Neural cell (in vitro differentiated cells): Measurements from ENCODE around the gene CYP19A1. TPM values are rescaled to one million over a fixed set of nuclear protein-coding genes. Genes with fewer than 3 reads are reported as not detected.

Experiments
- H2AFZ ChIP-seq: fragments of 200-600, 300-800 bp; sonication (generic), shearing (Covaris generic); 2 replicates; pipeline ENCODE4 v1.6.0; 2014; ENCODE audit warnings: low read depth, mild to moderate bottlenecking, antibody characterized with exemption, low read length, moderate library complexity
- H3F3A ChIP-seq: fragments of 200-600 bp; shearing (Covaris generic); 2 replicates; pipeline ENCODE4 v1.6.1; 2016; ENCODE audit warnings: mild to moderate bottlenecking, moderate library complexity, mixed read lengths, antibody characterized with exemption, low read length; ENCODE audit not compliant: insufficient read depth, poor library complexity, severe bottlenecking
- H3K27ac ChIP-seq: fragments of 200-600, 300-800 bp; sonication (generic), shearing (Covaris generic); 2 replicates; pipeline ENCODE4 v1.5.1; 2014; ENCODE audit warnings: mild to moderate bottlenecking, low read length, moderate library complexity
- H3K27me3 ChIP-seq: fragments of 300-800, 200-600 bp; sonication (generic), shearing (Covaris generic); 2 replicates; pipeline ENCODE4 v1.6.0; 2014; ENCODE audit warnings: mild to moderate bottlenecking, low read depth, low read length, moderate library complexity; ENCODE audit not compliant: insufficient read depth
- H3K36me3 ChIP-seq: fragments of 300-800, 200-600 bp; sonication (generic), shearing (Covaris generic); 2 replicates; pipeline ENCODE4 v1.5.1; 2014; ENCODE audit warnings: mild to moderate bottlenecking, antibody characterized with exemption, low read length, moderate library complexity; ENCODE audit not compliant: insufficient read depth
- H3K4me2 ChIP-seq: fragments of 300-800, 200-600 bp; sonication (generic), shearing (Covaris generic); 2 replicates; pipeline ENCODE4 v1.6.0; 2014; ENCODE audit warnings: mild to moderate bottlenecking, low read length
- H3K4me3 ChIP-seq: fragments of 300-800, 200-600 bp; sonication (generic), shearing (Covaris generic); 2 replicates; pipeline ENCODE4 v1.5.1; 2014; ENCODE audit warnings: mild to moderate bottlenecking, low read length, moderate library complexity
- H3K79me2 ChIP-seq: fragments of 200-600 bp; shearing (Covaris generic); replicated peaks from 2 replicates; pipeline ENCODE4 v1.6.0; 2014; ENCODE audit warnings: mild to moderate bottlenecking, low read length, moderate library complexity; ENCODE audit not compliant: insufficient read depth
- H3K9ac ChIP-seq: fragments of 300-800, 200-600 bp; sonication (generic), shearing (Covaris generic); 2 replicates; pipeline ENCODE4 v1.6.1; 2016; ENCODE audit warnings: mild to moderate bottlenecking, low read length, mixed read lengths
- H3K9me2 ChIP-seq: fragments of 200-600 bp; shearing (Covaris generic); 2 replicates; pipeline ENCODE4 v1.6.1; 2016; ENCODE audit warnings: mild to moderate bottlenecking, low read length, mixed read lengths; ENCODE audit not compliant: insufficient read depth
- H3K9me3 ChIP-seq: fragments of 200-600, 300-800 bp; sonication (generic), shearing (Covaris generic); 2 replicates; pipeline ENCODE4 v1.6.1; 2016; ENCODE audit warnings: mild to moderate bottlenecking, mixed run types, low read length, moderate library complexity, mixed read lengths
- H4K20me1 ChIP-seq: fragments of 200-600 bp; shearing (Covaris generic); 2 replicates; pipeline ENCODE4 v1.6.1; 2016; ENCODE audit warnings: mild to moderate bottlenecking, mixed run types; ENCODE audit not compliant: insufficient read depth
- CTCF ChIP-seq: fragments of 450-650 bp; IDR thresholded peaks from 2 replicates; pipeline ENCODE4 v1.5.1; 2014; ENCODE audit warnings: antibody characterized with exemption, mild to moderate bottlenecking, moderate library complexity; ENCODE audit not compliant: poor library complexity, severe bottlenecking
- EP300 ChIP-seq: fragments of 450-650 bp; conservative IDR thresholded peaks from 2 replicates; pipeline ENCODE4 v1.6.1; 2014; ENCODE audit warnings: antibody characterized with exemption, mild to moderate bottlenecking, moderate library complexity; ENCODE audit not compliant: poor library complexity, severe bottlenecking
- EZH2 ChIP-seq: fragments of 200-600, 300-800 bp; shearing (Covaris generic), sonication (generic); IDR thresholded peaks from 2 replicates; pipeline ENCODE4 v1.6.1; 2014; ENCODE audit warnings: antibody characterized with exemption, low read length, borderline replicate concordance, mild to moderate bottlenecking; ENCODE audit not compliant: insufficient read depth, poor library complexity, severe bottlenecking
- MXI1 ChIP-seq: fragments of 450-650 bp; conservative IDR thresholded peaks from 2 replicates; pipeline ENCODE4 v1.6.1; 2014; ENCODE audit warnings: antibody characterized with exemption, mild to moderate bottlenecking; ENCODE audit not compliant: poor library complexity, severe bottlenecking
- POLR2AphosphoS5 ChIP-seq: IDR thresholded peaks from 2 replicates; pipeline ENCODE4 v1.6.1; 2012
- RAD21 ChIP-seq: fragments of 450-650 bp; conservative IDR thresholded peaks from 2 replicates; pipeline ENCODE4 v1.6.1; 2014; ENCODE audit warnings: antibody characterized with exemption, mild to moderate bottlenecking, moderate library complexity
- SMC3 ChIP-seq: fragments of 450-650 bp; conservative IDR thresholded peaks from 2 replicates; pipeline ENCODE4 v1.6.1; 2014; ENCODE audit warnings: antibody characterized with exemption, mild to moderate bottlenecking, moderate library complexity; ENCODE audit not compliant: poor library complexity
- TAF1 ChIP-seq: IDR thresholded peaks from 2 replicates; pipeline ENCODE4 v1.6.1; 2012; ENCODE audit warnings: low read depth
- polyA plus RNA-seq: library from polyadenylated mRNA; depleted of rRNA; stranded (reverse); fragments of >200 nt; gene quantifications from 2 replicates; pipeline ENCODE4 v1.2.3, GENCODE V29; 2014
- TF ChIP-seq, protein P1 (sequence below): IDR thresholded peaks from 2 replicates; pipeline ENCODE4 v1.6.1; 2012; ENCODE audit warnings: borderline replicate concordance

The CYP19A1 gene
- polyA plus RNA-seq, 1 donor from 2014 or later: not detected

GRCh38 chr15:51386960-51387698 is 48.7 kb upstream of the CYP19A1 start:
- no peak overlapping the region for H3K27ac ChIP-seq
- H2AFZ ChIP-seq: no peak overlapping the region
- no peaks in the 10 kb centered on the region for H3K9me3 ChIP-seq
- TF ChIP-seq EP300 (no peak), POLR2AphosphoS5 (no peak), EZH2 (no peak), TAF1 (no peak), MXI1 (no peak), SMC3 (no peak), RAD21 (no peak), CTCF (no peak)
- TF ChIP-seq, protein P1, sequence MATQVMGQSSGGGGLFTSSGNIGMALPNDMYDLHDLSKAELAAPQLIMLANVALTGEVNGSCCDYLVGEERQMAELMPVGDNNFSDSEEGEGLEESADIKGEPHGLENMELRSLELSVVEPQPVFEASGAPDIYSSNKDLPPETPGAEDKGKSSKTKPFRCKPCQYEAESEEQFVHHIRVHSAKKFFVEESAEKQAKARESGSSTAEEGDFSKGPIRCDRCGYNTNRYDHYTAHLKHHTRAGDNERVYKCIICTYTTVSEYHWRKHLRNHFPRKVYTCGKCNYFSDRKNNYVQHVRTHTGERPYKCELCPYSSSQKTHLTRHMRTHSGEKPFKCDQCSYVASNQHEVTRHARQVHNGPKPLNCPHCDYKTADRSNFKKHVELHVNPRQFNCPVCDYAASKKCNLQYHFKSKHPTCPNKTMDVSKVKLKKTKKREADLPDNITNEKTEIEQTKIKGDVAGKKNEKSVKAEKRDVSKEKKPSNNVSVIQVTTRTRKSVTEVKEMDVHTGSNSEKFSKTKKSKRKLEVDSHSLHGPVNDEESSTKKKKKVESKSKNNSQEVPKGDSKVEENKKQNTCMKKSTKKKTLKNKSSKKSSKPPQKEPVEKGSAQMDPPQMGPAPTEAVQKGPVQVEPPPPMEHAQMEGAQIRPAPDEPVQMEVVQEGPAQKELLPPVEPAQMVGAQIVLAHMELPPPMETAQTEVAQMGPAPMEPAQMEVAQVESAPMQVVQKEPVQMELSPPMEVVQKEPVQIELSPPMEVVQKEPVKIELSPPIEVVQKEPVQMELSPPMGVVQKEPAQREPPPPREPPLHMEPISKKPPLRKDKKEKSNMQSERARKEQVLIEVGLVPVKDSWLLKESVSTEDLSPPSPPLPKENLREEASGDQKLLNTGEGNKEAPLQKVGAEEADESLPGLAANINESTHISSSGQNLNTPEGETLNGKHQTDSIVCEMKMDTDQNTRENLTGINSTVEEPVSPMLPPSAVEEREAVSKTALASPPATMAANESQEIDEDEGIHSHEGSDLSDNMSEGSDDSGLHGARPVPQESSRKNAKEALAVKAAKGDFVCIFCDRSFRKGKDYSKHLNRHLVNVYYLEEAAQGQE: no peak
- no peaks in the 10 kb centered on the region for H4K20me1 ChIP-seq
- no peaks in the 10 kb centered on the region for H3K27me3 ChIP-seq
- H3K36me3 ChIP-seq: no peaks in the 10 kb centered on the region
- H3K9me2 ChIP-seq: no peaks in the 10 kb centered on the region
- no peaks in the 10 kb centered on the region for H3F3A ChIP-seq
- H3K4me3 ChIP-seq: no peak overlapping the region
- no peak overlapping the region for H3K4me2 ChIP-seq
- no peak overlapping the region for H3K9ac ChIP-seq
- no peaks in the 10 kb centered on the region for H3K79me2 ChIP-seq

- no peak overlapping the region for H3K27ac ChIP-seq
- H3K27me3 ChIP-seq: no peaks in the 10 kb centered on the region
- H3K4me2 ChIP-seq: no peak overlapping the region
- H2AFZ ChIP-seq: no peak overlapping the region
- H3K9ac ChIP-seq: no peak overlapping the region
- no peaks in the 10 kb centered on the region for H3K9me2 ChIP-seq
- no peaks in the 10 kb centered on the region for H3F3A ChIP-seq
- H3K79me2 ChIP-seq: no peaks in the 10 kb centered on the region
- TF ChIP-seq TAF1 (no peak), EZH2 (no peak), EP300 (no peak), SMC3 (no peak), RAD21 (no peak), CTCF (no peak), POLR2AphosphoS5 (no peak), MXI1 (no peak)
- TF ChIP-seq, protein P1: no peak
- no peaks in the 10 kb centered on the region for H3K9me3 ChIP-seq
- no peaks in the 10 kb centered on the region for H4K20me1 ChIP-seq
- H3K36me3 ChIP-seq: no peaks in the 10 kb centered on the region
- H3K4me3 ChIP-seq: no peak overlapping the region
These were observed 48.1 kb upstream of the CYP19A1 start for GRCh38 chr15:51386486-51386885.
